K562 (cell line): Measurements from ENCODE around the gene VPS4B.

Experiments
- CEBPB ChIP-seq: fragments of 450-650 bp; IDR thresholded peaks from 2 replicates; pipeline ENCODE4 v1.6.1; 2016; ENCODE audit warnings: missing genetic modification characterization, missing compliant biosample characterization
- CTCF ChIP-seq, 3 experiments: IDR thresholded peaks in 2 of 3; conservative IDR thresholded peaks in 1 of 3; 2 replicates each; pipeline ENCODE4 v1.5.1; 2011 to 2012; ENCODE audit warnings: low read length in 3 of 3, mild to moderate bottlenecking in 3 of 3, control low read depth in 2 of 3, improper control_type of control experiment in 1 of 3, inconsistent platforms in 1 of 3, low read depth in 1 of 3, mixed read lengths in 1 of 3, moderate library complexity in 1 of 3; ENCODE audit not compliant: insufficient read depth in 2 of 3
- EZH2 ChIP-seq: IDR thresholded peaks from 2 replicates; pipeline ENCODE4 v1.6.1; 2012; ENCODE audit warnings: low read depth, mild to moderate bottlenecking, inconsistent platforms, low read length, borderline replicate concordance
- LEF1 ChIP-seq: fragments of 450-650 bp; IDR thresholded peaks from 2 replicates; pipeline ENCODE4 v1.6.1; 2016; ENCODE audit warnings: mild to moderate bottlenecking
- NONO ChIP-seq, 2 experiments: fragments of 200-400 bp in 1 of 2; fragments of 450-650 bp in 1 of 2; formaldehyde crosslinking in 1 of 2; IDR thresholded peaks; 2 replicates each; pipeline ENCODE4 v1.6.1; 2017; ENCODE audit warnings: low read depth in 2 of 2, mild to moderate bottlenecking in 2 of 2, moderate library complexity in 2 of 2, low read length in 1 of 2
- ZNF143 ChIP-seq: sonication (generic); formaldehyde crosslinking; IDR thresholded peaks from 2 replicates; pipeline ENCODE4 v1.9.0; 2022; ENCODE audit warnings: mild to moderate bottlenecking, missing genetic modification reagents
- ZNF274 ChIP-seq: IDR thresholded peaks from 2 replicates; pipeline ENCODE4 v1.6.1; 2011; ENCODE audit warnings: low read depth, mild to moderate bottlenecking, low read length, moderate library complexity, borderline replicate concordance

GRCh38 chr18:63409301-63409700 lies 13.0 kb downstream of the VPS4B start:
- TF ChIP-seq ZNF274 (no peak), LEF1 (no peak), CEBPB (tag) (no peak), NONO (IDR thresholded peaks at IDR 0.05; ENCODE audit: low read depth in 2 of 2, low read length in 1 of 2) (no peak), EZH2 (no peak), CTCF (IDR thresholded peaks at IDR 0.05 in 2 of 3, conservative IDR thresholded peaks at IDR 0.05 in 1 of 3; ENCODE audit: insufficient read depth in 2 of 3, low read depth in 1 of 3, low read length in 3 of 3) (no peak), ZNF143 (CRISPR knock-in tag) (no peak)
